Stimulated activated CD4-positive, alpha-beta T cell treated with anti-CD3 and anti-CD28 coated beads, Interleukin-2, amount 100 ng/mL, for 4 hours (primary cell): ENCODE results near the gene TPGS1.

Experiments used
- DNase-seq: peaks from one replicate; pipeline ENCODE4 v3.0.0-alpha.2; 2020; ENCODE audit warnings: low read depth

Gene TPGS1

DNA sequence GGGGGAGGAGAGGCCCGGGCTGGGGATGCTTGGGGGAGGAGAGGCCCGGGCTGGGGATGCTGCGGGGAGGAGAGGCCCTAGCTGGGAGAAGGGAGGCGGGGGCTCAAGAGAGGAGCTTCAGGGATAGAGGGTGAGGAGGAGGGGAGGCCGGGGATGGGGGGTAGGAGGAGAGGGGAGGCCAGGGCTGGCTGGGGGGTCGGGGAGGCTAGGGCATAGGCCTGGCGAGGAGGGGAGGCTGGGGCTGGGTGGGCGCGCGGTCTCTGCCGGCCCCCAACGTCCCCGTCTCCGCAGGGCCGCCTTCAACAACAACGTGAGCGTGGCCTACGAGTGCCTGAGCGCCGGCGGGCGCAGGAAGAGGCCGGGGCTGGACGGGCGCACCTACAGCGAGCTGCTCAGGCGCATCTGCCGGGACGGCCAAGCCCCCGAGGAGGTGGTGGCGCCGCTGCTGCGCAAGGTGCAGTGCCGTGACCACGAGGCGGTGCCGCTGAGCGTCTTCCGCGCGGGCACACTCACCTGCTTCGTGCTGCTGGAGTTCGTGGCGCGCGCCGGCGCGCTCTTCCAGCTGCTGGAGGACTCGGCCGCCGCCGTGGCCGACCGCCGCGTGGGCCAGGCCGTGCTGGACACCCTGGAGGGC is 11.4 kb downstream of the TPGS1 start:
- DNase-seq = peak; percentile 48

DNA sequence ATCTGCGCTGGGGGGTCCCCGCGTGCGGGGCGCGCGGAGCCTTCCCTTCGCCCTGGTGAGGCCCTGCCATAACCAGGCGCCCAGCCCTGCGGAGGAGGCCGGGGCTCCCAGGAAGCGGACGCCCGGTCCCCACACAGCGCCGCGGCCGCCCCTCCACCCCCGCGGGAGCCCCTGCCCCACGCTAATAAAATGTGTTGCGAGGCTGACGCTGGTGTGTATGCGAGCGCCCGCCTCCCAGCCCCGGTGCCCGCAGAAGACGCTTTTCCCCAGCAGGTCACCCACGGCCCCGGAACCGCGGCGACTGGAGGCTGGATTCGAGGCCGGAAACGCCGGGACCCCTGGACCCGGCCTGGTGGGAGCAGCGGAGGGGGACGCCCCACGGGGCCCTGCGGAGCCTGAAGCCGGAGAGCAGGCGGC is 12.2 kb downstream of the TPGS1 start:
- no peak for DNase-seq

DNA sequence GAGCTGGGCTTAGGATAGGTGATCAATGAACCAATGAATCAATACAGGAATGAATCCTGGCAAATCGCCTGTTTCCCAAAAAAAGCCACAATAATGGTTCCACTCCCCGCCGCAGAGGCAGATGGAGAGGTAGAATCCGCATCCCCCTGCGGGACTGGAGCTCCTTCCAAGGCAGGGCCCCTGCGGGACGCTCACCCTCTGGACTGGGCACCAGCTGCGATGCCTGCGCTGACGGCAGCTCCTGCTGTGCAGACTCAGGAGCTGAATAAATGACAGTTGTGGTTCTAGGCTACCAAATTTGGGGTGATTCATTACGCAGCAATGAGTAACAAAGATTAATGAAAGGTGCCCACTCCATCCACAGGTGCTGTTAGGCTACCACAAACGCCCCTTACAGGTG is 15.4 kb downstream of the TPGS1 start:
- no peak for DNase-seq

DNA sequence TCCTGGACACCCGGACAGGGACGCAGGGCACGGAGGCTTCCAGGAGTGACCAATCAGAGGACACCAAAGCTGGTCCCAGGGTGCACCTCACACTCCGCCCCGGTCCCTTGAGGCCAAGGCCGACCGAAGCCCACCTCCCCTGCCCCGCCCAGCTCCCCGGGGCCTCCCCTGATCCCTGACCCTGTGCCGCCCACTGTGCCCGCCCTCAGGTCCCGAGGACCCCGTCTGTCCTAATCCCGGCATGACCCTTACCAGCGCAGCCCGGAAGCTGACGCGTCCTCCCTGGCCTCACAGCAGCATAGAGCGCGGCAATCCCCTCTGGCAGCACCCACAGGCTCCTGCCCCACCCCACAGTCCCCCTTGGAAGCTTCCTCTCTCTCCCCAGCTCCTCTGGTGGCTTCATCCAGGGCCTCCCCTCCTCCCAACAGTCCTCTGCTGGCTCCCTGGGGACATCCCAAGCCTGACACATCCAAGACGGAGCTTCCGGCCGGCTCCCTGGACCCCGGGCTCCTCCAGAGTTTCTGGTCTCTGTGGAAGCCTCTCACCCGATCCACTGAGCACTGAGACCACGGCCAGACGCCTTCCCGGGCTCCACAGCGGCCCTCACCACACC is 16.9 kb downstream of the TPGS1 start:
- DNase-seq = no peak

DNA sequence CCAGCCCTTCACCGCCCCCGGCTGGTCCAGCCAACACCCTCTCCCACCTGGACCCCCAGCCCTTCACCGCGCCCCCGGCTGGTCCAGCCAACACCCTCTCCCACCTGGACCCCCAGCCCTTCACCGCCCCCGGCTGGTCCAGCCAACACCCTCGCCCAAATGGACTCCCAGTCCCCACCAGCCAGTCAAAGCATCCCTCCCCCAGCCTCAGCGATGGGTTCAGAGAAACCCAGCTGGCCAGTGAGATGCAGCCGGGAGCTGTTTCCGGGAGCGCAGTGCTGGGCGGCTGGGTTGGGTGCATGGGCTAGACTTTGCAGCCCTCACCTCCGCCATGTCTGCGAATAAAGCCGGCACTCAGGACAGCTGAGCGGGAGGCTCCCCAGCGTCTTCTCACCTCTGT is 17.7 kb downstream of the TPGS1 start:
- DNase-seq = no peak

DNA sequence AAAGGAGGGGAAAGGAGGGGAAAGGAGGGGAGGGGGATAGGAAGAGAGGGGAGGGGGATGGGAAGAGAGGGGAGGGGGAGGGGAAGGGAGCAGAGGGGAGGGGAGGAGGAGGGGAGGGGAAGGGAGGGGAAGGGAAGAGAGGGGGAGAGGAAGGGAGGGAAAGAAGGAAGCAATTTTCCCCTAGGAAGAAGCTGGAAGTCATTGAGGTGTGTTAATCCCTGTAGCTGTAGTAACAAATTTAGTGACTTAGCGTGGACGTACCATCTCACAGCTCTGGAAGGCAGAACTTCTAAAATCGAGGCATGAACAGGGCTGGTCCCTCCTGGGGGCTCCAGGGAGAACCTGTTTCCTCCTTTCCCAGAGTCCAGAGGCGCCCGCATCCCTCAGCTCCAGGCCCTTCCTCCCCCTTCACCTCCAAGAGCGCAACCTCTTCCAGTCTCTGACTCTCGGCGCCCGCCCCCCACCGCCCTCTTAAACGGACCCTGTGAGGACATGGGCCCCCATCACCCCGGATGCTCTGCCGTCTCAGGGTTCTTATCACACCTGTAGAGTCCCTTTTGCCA is 18.6 kb downstream of the TPGS1 start:
- no peak for DNase-seq

DNA sequence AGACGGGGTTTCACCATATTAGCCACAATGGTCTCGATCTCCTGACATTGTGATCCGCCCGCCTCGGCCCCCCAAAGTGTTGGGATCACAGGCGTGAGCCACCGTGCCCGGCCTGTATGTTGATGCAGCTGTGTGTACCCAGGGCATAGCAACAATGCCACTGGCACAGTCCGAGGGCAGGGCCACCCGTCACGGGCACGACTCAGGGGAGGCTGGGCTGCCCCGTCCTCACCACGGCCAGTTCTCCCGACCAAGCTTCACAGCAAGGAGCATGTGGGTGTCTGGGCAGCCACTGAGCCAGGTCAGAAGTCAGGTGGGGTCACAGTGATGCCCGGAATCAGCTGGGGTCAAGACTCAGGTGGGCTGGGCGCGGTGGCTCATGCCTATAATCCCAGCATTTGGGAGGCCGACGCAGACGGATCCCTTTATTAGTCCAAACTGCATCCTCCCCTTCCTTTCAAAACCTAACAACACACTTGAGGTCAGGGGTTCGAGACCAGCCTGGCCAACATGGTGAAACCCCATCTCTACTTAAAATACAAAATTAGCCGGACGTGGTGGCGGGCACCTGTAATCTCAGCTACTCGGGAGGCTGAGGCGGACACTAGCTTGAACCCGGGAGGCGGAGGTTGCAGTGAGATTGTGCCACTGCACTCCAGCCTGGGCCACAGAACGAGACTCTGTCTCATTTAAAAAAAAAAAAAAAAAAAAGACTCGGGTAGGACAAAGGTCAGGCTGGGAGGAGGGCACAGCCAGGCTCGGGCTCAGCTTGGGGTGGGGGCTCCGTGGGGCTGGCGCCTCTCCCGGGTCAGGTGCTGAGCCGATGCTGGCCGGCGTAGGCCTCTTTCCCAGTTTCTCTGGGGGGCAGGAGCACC is 23.1 kb downstream of the TPGS1 start:
- DNase-seq = no peak

DNA sequence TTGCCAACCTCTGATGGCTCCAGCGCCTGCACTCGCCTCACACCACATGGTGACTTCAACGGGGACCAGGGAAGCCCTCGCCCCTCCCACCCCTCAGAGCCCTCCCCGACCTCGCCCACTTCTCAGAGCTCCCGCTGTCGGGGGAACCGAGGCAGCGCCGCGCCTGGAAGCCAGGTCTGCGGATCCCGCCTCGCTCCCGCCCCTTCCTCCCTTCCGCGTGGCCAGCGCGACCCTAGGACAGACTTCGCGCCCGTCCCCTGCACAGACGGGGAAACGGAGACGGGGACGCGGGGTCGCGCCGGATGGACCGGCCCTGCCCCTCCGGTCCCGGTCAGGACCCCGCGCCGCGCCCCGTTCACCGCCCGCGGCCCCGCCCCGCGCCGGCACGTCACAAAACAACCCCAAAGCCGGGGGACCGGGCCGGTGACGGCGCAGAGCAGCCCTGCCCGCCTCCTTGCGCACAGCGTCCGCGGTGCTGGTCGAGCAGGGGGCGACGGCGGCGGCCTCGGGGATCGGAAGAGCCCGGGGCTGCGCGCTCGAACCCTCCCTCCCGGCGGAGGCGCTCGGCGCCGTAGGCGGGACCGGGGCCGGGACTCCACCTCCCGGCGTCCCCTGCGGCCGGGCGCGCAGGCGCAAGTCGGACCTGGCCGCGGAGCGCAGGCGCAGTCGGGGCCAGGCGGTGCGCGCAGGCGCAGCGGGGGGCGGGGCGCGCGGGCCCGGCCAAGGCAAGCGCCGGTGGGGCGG is 23.9 kb downstream of the TPGS1 start:
- peak; percentile 80 for DNase-seq

DNA sequence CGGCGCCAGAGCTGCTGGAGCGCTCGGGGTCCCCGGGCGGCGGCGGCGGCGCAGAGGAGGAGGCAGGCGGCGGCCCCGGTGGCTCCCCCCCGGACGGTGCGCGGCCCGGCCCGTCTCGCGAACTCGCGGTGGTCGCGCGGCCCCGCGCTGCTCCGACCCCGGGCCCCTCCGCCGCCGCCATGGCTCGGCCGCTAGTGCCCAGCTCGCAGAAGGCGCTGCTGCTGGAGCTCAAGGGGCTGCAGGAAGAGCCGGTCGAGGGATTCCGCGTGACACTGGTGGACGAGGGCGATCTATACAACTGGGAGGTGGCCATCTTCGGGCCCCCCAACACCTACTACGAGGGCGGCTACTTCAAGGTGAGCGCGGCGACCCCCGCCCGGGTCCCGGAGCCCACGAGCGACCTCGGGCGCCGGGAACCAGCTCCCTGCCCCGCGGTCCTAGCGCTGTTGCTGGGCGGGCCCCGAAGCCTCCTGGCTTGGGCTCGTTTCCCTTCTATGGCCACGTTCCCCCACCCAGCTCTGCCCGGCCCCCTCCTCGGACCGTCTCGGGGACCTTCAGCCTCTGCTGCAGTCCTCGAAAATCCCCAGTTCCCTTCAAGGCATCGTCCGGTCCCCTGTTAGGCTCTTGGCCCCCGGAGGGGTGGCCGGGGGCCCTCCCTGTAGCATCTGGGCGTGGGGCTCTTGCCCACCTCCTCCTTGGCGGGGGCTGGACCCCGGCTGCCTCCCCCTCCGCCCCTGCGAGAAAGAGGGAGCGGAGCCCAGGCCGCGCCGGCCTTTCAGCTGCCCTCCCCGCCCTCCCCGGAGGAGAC is 24.7 kb downstream of the TPGS1 start, which contains the start of gene CDC34:
Gene CDC34, plus strand, starts transcription at position 8 of the 808 bp plus-strand sequence. Its CDS starts 172 bp downstream, at position 180.
- DNase-seq = no peak

DNA sequence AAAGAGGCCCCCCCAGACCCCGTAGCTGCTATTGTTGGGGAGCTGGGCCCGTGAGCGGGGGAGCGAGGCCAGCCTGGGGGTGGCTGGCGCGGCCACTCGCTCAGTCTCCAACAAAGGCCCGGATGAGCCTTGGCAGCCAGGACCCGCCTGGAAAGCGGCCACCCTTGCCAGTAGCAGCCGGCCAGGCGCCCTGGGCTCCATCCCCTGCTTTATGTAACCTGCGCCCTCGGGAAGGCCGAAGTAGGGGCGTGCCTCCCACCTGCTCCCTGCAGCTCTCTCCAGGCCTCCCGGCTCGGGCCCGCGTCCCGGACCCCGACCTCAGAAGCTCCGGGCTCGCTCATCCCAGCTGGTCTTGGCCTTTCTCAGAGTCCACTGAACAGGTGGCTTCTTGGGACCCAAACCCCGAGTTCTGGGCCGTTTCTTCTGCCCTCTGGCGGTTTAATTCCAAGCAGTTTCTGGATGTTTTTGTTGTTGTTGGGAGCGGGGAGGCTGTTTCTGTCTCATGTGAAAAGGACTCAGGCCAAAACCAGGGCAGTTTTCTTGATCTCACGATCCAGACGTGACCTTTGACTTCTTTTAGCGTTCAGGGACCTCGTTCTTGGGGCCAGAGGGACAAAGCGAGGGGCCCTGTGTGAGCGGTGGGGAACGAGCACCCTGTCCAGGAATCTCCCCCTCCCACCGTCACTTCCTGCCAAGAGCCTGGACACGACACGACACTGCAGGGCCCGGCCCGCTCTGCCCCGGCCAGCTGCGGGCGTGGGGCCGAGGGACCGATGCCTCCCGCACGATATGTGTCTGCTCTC is 25.5 kb downstream of the TPGS1 start:
- DNase-seq = no peak

DNA sequence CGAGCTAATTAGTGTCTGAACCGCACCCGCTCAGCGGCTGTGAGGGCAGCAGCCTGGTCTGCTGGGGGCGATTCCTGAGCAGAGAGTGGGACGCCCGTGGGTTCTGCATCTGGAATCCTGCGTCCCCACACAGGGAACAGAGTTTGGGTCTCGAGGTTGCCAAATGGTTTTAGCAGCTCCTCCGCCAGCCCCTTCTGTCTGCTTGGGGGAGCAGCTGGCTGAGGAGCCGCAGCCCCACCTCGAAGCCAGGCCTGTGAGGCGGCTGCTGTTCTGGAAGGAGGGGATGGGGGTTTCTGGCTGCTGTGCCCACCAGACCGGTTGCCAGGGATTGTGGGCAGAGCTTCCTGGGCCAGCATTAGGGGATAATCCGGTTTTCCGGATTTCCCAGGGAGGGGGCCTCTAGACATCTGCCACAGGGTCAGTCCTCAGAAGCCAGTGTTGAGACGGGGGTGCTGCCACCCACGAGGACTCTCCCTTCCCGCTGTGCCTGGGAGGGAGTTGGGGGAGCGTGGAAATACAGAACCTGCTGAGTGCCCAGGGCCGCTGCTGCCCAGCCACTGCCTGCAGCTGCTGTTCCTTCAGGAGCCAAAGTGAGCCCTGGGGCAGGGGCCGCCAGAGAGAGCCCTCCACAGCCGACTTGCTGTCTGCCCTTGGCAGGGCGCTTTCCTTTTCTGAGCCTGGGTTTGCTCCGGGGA is 26.2 kb downstream of the TPGS1 start:
- DNase-seq = no peak

DNA sequence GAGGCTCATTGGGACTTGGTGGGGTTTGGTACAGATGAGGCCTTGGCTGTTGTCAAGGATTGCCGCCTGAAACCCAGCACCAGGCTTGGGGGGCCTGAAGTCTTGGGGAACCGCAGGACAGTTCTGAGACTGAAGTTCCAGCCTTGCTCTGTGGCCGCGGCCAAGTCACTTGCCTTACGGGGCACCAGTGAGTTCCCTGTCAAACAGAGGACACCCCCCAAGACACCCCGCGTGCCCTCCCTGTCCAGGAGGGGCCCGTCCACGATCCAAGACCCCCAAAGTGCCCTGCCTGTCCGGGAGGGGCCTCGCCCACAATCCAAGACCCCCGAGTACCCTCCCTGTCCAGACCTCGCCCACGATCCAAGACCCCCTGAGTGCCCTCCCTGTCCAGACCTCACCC is 26.8 kb downstream of the TPGS1 start:
- no peak for DNase-seq

DNA sequence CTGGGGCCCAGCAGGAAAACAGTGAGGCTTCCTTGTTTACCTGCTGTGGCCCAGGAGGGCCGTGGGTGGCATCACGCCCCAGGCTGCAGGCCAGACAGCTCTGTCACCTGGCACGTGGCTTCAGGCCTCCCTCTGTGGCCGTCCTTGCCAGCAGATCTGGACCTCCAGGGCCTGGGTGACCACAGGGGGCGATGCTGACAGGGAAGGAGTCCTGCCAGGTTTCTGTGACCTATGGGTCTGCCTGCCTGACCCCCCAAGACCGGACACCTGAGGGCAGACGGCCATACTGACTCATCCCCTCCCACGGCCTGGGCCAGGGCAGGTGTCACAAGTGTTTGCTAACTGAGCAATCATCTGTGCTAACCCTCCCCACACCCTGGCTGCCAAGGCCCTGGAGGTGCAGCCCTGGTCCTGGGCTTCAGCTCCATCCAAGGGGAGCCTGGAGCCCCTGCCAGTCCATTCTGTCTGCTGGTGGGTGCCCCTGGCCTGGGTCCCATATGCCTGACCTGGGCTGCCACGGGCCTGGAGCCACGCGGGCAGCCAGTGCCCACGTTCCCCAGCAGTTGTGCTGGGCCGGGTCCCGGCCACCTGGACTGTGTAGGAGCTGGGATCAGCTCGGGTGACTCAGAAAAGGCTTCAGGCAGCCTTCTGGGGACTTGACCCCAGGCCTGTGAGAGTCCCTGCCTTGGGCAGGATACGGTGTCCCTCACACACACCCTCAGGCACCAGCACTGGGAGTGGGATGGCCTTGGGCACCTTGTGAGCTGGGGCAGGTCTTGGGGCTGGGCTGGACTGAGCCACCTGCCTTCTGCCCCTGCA is 27.9 kb downstream of the TPGS1 start:
- no peak for DNase-seq

DNA sequence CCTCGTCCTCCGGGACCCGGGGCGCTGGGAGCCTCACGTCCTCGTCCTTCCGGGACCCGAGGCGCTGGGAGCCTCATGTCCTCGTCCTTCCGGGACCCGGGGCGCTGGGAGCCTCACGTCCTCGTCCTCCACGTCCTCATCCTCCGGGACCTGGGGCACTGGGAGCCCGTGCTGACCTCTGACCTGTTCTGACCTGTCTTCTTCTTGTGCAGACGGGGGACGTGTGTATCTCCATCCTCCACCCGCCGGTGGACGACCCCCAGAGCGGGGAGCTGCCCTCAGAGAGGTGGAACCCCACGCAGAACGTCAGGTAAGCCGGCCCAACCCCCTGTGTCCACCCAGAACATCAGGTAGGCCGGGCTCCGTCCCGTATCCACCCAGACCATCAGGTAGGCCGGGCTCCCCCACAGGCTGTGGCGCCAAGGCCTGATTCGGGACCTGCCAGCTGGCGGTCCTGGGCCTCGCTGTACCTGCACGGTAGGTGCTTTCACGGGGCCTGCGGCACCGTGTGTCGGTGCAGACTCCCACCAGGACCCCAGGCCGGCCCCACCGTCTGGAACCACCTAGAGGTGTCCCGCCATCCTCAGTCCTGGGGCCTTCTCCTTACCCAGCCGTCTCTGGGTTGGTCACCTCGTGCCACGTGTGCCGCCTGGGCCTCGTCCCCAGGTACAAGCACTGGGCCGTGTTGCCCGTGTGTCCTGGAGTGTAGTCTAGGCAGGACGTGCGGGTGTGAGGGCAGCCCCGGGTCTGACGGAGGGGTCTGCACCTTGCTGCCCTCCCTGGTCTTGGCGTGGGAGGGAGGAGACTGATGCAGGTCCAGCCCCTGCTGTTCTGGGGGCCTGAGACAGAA is 29.0 kb downstream of the TPGS1 start:
- DNase-seq = no peak

DNA sequence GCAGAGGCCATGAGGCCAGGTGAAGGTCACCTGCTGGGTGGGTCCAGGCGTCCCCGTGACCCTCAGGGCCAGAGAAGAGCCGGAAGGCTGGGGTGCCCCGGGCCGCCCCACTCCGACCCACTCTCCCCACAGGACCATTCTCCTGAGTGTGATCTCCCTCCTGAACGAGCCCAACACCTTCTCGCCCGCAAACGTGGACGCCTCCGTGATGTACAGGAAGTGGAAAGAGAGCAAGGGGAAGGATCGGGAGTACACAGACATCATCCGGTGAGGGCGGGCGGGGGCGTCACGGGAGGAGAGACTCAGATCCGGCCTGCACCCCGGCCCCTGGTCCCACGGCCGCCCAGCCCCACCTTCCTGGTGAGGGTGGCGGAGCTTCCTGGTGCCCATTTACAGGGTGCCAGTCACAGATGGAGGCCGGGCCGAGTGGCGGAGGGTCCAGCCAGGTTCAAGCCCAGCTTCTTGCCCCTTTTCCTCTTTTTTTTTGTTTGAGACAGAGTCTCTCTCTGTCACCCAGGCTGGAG is 29.6 kb downstream of the TPGS1 start:
- DNase-seq = no peak

DNA sequence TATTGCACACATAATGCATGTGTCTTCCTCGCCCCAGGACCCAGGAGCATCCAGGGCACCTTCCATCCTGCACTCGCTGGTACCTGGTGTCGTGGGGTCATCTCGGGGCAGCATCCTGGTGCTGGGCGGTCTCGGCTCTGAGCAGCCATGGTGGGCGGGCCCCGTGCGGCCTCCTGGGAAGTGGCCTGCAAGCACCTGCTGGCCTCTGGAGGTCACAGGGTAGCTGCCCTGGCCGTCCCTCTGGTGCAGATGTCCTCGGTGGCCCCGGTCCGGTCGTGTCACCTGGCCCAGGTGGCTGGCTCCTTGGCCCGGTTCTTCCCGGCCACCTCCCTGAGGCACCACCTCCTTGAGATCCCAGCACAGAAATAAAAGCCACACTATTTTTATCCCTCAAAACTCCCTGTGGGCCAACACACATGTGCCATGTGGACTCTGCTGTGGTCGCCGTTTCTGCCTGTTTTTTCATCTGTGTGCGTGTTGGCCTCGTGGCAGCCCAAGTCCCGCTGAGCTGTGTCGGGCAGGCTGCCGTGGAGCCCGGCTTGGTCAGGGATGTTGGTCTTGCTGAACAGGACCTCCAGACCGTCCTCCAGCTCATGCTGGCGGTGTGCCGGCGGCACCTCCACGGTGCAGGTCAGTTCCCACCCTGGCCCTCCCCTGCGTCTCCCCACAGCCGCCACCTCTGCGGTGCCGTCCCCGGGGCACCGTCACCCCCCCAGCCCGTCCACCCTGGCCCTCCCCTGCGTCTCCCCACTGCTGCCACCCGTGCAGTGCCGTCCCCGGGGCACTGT is 31.5 kb downstream of the TPGS1 start:
- no peak for DNase-seq
